Activated CD8-positive, alpha-beta T cell treated with anti-CD3 and anti-CD28 coated beads for 36 hours (primary cell): ENCODE results near the gene ECI1. TPM values are rescaled to one million over a fixed set of nuclear protein-coding genes. Genes with fewer than 3 reads are reported as not detected.

Source experiments
- ATAC-seq: fragments of 200-7000 bp; cut with Tn5 transposase; one replicate; pipeline ENCODE4 v1.10.0; 2021; ENCODE audit warnings: mild to moderate bottlenecking, moderate library complexity
- CTCF ChIA-PET: fragments of 350-600 bp; sonication (Branson Sonifier 250); formaldehyde crosslinking; loops from one replicate; lab custom pipeline; 2021; ENCODE audit warnings: antibody characterized with exemption; lab: Charles Lee
- POLR2A ChIA-PET: fragments of 350-600 bp; sonication (Branson Sonifier 250); formaldehyde crosslinking; loops from one replicate; lab custom pipeline; 2021; ENCODE audit warnings: antibody characterized with exemption; lab: Charles Lee
- DNase-seq: peaks from one replicate; pipeline ENCODE4 v3.0.0-alpha.2; 2020
- H3K27ac Mint-ChIP-seq: one replicate; pipeline ENCODE4 v1.8.0; 2021; ENCODE audit warnings: mild to moderate bottlenecking, mixed read lengths
- H3K27me3 Mint-ChIP-seq: one replicate; pipeline ENCODE4 v1.8.0; 2021; ENCODE audit warnings: mixed read lengths
- H3K36me3 Mint-ChIP-seq: one replicate; pipeline ENCODE4 v1.8.0; 2021; ENCODE audit warnings: low read depth, mixed read lengths
- H3K4me1 Mint-ChIP-seq: one replicate; pipeline ENCODE4 v1.8.0; 2021; ENCODE audit warnings: low read depth, mixed read lengths
- H3K4me3 Mint-ChIP-seq: one replicate; pipeline ENCODE4 v1.8.0; 2021; ENCODE audit warnings: mild to moderate bottlenecking, moderate library complexity, mixed read lengths
- H3K9me3 Mint-ChIP-seq: one replicate; pipeline ENCODE4 v1.8.0; 2021; ENCODE audit warnings: mixed read lengths
- CTCF ChIP-seq: fragments of 200-600 bp; IDR thresholded peaks from one replicate; pipeline ENCODE4 v1.8.0; 2022; ENCODE audit warnings: antibody characterized with exemption, mild to moderate bottlenecking
- intact Hi-C: fragments of 100-400 bp; cut with micrococcal nuclease; formaldehyde crosslinking; loops from one replicate; pipeline ENCODE4 v1.10.0; 2022
- total RNA-seq, 2 experiments: library from RNA; stranded (reverse); gene quantifications; one replicate each; pipeline ENCODE4 v1.2.3, GENCODE V29; 2021

Gene ECI1
- total RNA-seq, 2 experiments from 2014 or later = 37.4 to 40.5 TPM

GRCh38 chr16:2214719-2214968 is 36.7 kb downstream of the ECI1 start, which contains the start of gene PGP:
Gene PGP (minus strand): TSS chr16:2214840. CDS start chr16:2214777, 63 bp downstream.
- peak within 1 kb of the TSS; percentile 92 for H3K4me3 Mint-ChIP-seq
- no peaks in the 10 kb centered on the region for H3K9me3 Mint-ChIP-seq
- ATAC-seq = no peak
- peak within 1 kb of the TSS; percentile 94 for H3K27ac Mint-ChIP-seq
- no peaks in the 10 kb centered on the region for H3K27me3 Mint-ChIP-seq
- peaks cover 21% of the 10 kb centered on the region for H3K4me1 Mint-ChIP-seq
- H3K36me3 Mint-ChIP-seq = peaks cover 29% of the 10 kb centered on the region
- no peak for TF ChIP-seq CTCF
- no peak for DNase-seq
- ChIA-PET CTCF (interaction anchor here (1.0 to 1.5 kb wide), 4 partner anchors 9 to 62 kb away, joined by 3 to 5 read pairs (median 4); partner anchors contain the start of genes MLST8 and TRAF7), POLR2A (interaction anchor here (1.0 to 2.6 kb wide), 6 partner anchors 9 to 223 kb away, joined by 3 to 17 read pairs (median 6); partner anchors contain the start of genes MLST8 and TRAF7)
- intact Hi-C loops = no loop called here

DNA sequence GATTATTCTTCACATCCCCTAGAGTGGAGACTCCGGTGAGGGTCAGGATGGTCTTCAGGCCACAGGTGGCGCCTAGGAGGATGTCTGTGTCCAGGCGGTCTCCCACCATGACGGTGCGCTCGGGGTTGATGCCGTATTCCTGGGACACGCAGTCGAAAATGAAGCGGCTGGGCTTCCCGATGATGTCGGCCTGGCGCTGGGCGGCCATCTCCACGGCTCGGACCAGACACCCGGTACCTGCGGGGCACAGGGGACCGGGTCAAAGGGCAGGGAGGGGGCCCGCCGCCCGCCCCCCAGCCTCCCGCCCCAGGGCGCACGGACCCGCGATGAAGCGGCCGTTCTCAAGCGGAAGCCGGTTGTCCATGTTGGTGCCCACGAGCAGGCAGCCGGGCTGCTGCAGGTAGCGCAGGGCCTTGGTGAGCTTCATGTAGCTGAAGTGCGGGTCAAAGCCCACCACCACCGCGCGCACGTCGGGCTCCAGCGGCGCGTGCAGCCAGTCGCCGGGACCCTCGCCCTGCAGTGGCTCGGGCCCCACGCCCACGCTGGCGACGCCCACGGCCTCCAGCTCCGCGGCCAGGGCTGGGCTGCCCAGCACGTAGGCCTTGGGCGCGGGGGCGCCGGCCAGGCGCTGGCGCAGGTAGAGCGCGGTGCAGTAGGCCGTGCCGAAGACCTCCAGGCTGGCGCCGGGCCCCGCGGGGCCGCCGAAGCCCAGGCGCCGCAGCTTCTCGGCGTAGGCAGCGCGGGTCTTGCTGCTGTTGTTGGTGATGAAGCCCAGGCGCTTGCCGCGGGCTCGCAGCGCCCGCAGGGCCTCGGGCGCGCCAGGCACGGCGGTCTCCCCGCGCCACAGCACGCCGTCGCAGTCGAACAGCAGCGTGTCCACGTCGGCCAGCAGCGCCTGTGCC is 37.3 kb downstream of the ECI1 start:
- intact Hi-C loops = no loop called here
- Mint-ChIP-seq H3K27me3 (no peaks in the 10 kb centered on the region), H3K27ac (no peak overlapping the region), H3K9me3 (no peaks in the 10 kb centered on the region), H3K4me3 (peak overlapping the region; percentile 84), H3K36me3 (peaks cover 31% of the 10 kb centered on the region), H3K4me1 (peaks cover 21% of the 10 kb centered on the region)
- POLR2A ChIA-PET = interaction anchor here (0.6 to 2.6 kb wide), 6 partner anchors 9 to 61 kb away, joined by 3 to 17 read pairs (median 6); partner anchors contain the start of genes MLST8 and TRAF7
- DNase-seq = no peak
- no peak for ATAC-seq
- TF ChIP-seq CTCF = no peak
- CTCF ChIA-PET = interaction anchor here (1.0 to 1.4 kb wide), 3 partner anchors 8 to 61 kb away, joined by 3 to 5 read pairs (median 3); partner anchors contain the start of genes MLST8 and TRAF7

- Mint-ChIP-seq H3K27me3 (no peaks in the 10 kb centered on the region), H3K4me3 (peak overlapping the region; percentile 84), H3K27ac (peak overlapping the region; percentile 25), H3K4me1 (peaks cover 22% of the 10 kb centered on the region), H3K36me3 (peaks cover 41% of the 10 kb centered on the region), H3K9me3 (no peaks in the 10 kb centered on the region)
- ChIA-PET POLR2A (interaction anchor here (10.2 kb wide), 1 partner anchor 58 kb away, joined by 95 read pairs; the partner anchor contains the start of gene TRAF7), CTCF (no interaction called here)
- no peak for ATAC-seq
- DNase-seq = no peak
- intact Hi-C loops = no loop called here
- TF ChIP-seq CTCF = no peak
Measured at GRCh38 chr16:2212362-2213324, 38.7 kb downstream of the ECI1 start.

DNA sequence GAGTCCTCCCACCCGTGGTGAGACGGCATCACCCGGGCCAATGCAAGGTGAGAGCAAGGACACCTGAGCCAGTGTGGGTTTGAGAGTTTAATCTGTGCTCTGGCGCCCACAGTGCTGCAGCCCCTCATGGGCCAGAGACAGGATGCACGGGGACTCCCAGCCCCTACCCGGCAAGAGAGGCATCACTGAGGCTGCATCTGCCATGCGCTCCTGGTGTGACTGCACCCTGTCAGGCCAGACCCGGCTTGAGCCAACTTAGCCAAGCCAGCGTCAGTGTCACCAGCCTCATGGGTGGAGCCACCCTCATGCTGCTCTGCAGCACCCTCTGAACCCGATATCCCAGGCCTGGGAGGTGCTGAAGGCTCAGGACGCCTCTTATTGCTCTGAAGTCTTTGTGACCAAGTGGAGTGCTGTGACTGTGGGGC is 39.5 kb downstream of the ECI1 start:
- peaks cover 43% of the 10 kb centered on the region for H3K36me3 Mint-ChIP-seq
- no peak for DNase-seq
- H3K27ac Mint-ChIP-seq = peak overlapping the region; percentile 11
- H3K27me3 Mint-ChIP-seq = no peaks in the 10 kb centered on the region
- H3K9me3 Mint-ChIP-seq = no peaks in the 10 kb centered on the region
- ATAC-seq = no peak
- H3K4me3 Mint-ChIP-seq = peak overlapping the region; percentile 38
- CTCF ChIA-PET = no interaction called here
- no peak for TF ChIP-seq CTCF
- POLR2A ChIA-PET = interaction anchor here (1.2 to 10.2 kb wide), 2 partner anchors 51 to 57 kb away, joined by 4 to 95 read pairs; partner anchors contain the start of gene TRAF7
- intact Hi-C loops = no loop called here
- H3K4me1 Mint-ChIP-seq = peaks cover 28% of the 10 kb centered on the region
